SU-DHL-6 (cell line): ENCODE results near the gene BAHD1.

ENCODE experiments used
- CTCF ChIP-seq: fragments of 200-600 bp; sonication (generic); IDR thresholded peaks from one replicate; pipeline ENCODE4 v1.5.1; 2017; ENCODE audit warnings: antibody characterized with exemption, mild to moderate bottlenecking, low read length, moderate library complexity; ENCODE audit not compliant: insufficient read depth, poor library complexity, severe bottlenecking
- EZH2phosphoT487 ChIP-seq: fragments of 200-600 bp; sonication (generic), shearing (Covaris generic); conservative IDR thresholded peaks from 2 replicates; pipeline ENCODE4 v1.6.1; 2018; ENCODE audit warnings: mild to moderate bottlenecking, antibody characterized with exemption, low read length, moderate library complexity, mixed read lengths

GRCh38 chr15:40463279-40463678, 22.5 kb downstream of the BAHD1 start:
- TF ChIP-seq CTCF (no peak), EZH2phosphoT487 (no peak)
